Mesenteric fat pad (tissue), 1 donor: Measurements from ENCODE around the gene RBM47. TPM values are rescaled to one million over a fixed set of nuclear protein-coding genes. Genes with fewer than 3 reads are reported as not detected.

Experiments
- DNase-seq: peaks from one replicate; pipeline ENCODE4 v3.0.0-alpha.2; 2020; ENCODE audit warnings: low spot score
- microRNA-seq: library from miRNA; unstranded; fragments of <30 nt; microRNA quantifications from one replicate; pipeline ENCODE4 v1.2.0, GENCODE V29; 2020; ENCODE audit warnings: borderline number of aligned reads
- total RNA-seq: library from RNA; stranded (reverse); fragmentation: NEBNext Ultra II Directional; extraction: Animal tissue kit (Norgen Biotek cat#: 25700); gene quantifications from one replicate; pipeline ENCODE4 v1.2.1, GENCODE V29; 2021
- donor health status: DM: yes; HTN: yes; CAD: no.

The RBM47 gene
- total RNA-seq, 1 donor from 2014 or later, result 53.3 TPM

GRCh38 chr4:40377512-40378365, 251.9 kb downstream of the RBM47 start:
- DNase-seq, result no peak

- DNase-seq, result no peak
These were observed 254.0 kb downstream of the RBM47 start for GRCh38 chr4:40375620-40376019.

GRCh38 chr4:40375095-40375494, 254.6 kb downstream of the RBM47 start:
- no peak for DNase-seq

- no peak for DNase-seq
These were observed 256.0 kb downstream of the RBM47 start for GRCh38 chr4:40373636-40374035.

Small RNAs within 50 kb of the gene (microRNA-seq; reads per million reads assigned to microRNA genes)
- 2.2 reads per million for gene MIR4802

Other genes starting within 250 kb of the RBM47 start
- gene NSUN7, start 120.1 kb upstream of the RBM47 start, total RNA-seq, result 1.7 TPM